PFSK-1 (cell line): ENCODE data around the gene TNRC6B.

Source experiments
- POLR2AphosphoS5 ChIP-seq: IDR thresholded peaks from 2 replicates; pipeline ENCODE4 v1.6.1; 2012; ENCODE audit warnings: low read depth, mild to moderate bottlenecking, control low read depth, low read length, moderate library complexity
- SIN3A ChIP-seq: IDR thresholded peaks from 2 replicates; pipeline ENCODE4 v1.6.1; 2012; ENCODE audit warnings: mild to moderate bottlenecking, low read length, moderate library complexity, borderline replicate concordance; ENCODE audit not compliant: insufficient read depth
- TAF1 ChIP-seq: IDR thresholded peaks from 2 replicates; pipeline ENCODE4 v1.6.1; 2012; ENCODE audit warnings: low read length, control low read depth, borderline replicate concordance; ENCODE audit not compliant: insufficient read depth
- TF ChIP-seq, protein P1 (sequence below), 2 experiments: IDR thresholded peaks; 2 replicates each; pipeline versions ENCODE4 v1.6.1 to v1.8.0; 2011 to 2012; ENCODE audit warnings: low read depth in 2 of 2, low read length in 2 of 2, control low read depth in 1 of 2, inconsistent platforms in 1 of 2, mild to moderate bottlenecking in 1 of 2, moderate library complexity in 1 of 2; ENCODE audit not compliant: insufficient read depth in 1 of 2

DNA sequence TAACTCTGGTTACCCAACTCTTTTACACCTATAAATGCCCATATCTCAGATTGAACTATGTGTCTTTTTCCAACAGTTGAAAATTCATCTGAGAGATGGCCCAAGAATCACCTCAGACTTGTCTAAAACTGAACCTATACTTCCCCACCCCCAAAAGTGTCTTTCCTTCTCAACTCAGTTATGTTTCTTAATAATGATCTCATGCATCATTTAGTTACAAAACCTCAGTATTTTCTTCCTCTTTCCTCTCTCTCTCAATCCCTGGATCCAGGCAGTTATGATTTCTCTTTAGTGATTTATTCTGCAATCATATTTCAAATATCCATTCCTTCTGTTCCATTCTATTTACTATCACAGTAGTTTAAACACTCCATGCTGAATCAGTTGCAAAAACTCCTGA lies 136.3 kb downstream of the TNRC6B start:
- TF ChIP-seq TAF1 (no peak), POLR2AphosphoS5 (no peak), SIN3A (no peak)
- TF ChIP-seq, protein P1, sequence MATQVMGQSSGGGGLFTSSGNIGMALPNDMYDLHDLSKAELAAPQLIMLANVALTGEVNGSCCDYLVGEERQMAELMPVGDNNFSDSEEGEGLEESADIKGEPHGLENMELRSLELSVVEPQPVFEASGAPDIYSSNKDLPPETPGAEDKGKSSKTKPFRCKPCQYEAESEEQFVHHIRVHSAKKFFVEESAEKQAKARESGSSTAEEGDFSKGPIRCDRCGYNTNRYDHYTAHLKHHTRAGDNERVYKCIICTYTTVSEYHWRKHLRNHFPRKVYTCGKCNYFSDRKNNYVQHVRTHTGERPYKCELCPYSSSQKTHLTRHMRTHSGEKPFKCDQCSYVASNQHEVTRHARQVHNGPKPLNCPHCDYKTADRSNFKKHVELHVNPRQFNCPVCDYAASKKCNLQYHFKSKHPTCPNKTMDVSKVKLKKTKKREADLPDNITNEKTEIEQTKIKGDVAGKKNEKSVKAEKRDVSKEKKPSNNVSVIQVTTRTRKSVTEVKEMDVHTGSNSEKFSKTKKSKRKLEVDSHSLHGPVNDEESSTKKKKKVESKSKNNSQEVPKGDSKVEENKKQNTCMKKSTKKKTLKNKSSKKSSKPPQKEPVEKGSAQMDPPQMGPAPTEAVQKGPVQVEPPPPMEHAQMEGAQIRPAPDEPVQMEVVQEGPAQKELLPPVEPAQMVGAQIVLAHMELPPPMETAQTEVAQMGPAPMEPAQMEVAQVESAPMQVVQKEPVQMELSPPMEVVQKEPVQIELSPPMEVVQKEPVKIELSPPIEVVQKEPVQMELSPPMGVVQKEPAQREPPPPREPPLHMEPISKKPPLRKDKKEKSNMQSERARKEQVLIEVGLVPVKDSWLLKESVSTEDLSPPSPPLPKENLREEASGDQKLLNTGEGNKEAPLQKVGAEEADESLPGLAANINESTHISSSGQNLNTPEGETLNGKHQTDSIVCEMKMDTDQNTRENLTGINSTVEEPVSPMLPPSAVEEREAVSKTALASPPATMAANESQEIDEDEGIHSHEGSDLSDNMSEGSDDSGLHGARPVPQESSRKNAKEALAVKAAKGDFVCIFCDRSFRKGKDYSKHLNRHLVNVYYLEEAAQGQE (IDR thresholded peaks at IDR 0.05; ENCODE audit: insufficient read depth in 1 of 2, low read depth in 2 of 2, low read length in 2 of 2): no peak
